ENCODE data around the gene CHD5. TPM values are rescaled to one million over a fixed set of nuclear protein-coding genes. Genes with fewer than 3 reads are reported as not detected.

Gene CHD5
- polyA plus RNA-seq, 1 donor from 2014 or later, result 22.0 TPM

DNA sequence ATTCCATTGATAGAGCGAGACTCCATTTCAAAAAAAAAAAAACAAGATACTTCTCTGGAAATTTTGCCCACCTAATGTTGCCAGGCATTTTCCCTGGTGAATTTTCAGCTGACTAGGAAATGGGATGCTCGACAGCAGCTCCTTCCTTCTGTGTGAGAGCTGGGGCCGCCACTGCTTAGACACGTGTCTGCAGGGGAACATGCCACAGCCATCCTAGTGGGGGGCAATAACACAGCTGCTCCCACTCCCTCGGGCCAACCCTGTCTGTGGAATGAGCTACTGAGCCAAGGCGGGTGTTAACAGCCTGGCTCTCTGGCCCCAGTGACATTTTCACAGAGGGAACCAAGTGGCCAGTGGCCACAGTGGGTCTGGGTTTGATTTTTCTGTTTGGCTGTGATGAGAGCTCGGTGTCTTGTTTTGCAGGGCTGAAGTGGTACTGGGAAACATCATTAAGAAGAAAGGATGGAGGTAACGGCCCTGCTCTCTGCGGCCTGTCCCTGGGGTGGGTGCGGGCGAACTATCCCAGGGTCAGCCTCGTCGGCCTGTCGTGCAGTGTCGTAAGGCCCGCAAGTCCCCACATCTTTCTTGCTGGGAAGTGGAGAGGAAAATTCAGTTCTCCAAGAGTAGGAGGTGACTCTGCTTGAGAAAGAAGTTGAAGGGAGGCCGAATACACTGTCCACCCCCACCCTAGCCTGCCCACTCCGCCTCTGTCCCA, 95.2 kb downstream of the CHD5 start:
- Histone ChIP-seq H3K4me3 (ENCODE audit: low read length) (no peak overlapping the region), H2AFZ (ENCODE audit: low read depth, low read length) (no peak overlapping the region), H3K27me3 (ENCODE audit: insufficient read depth, low read depth, low read length) (no peaks in the 10 kb centered on the region), H3K9ac (ENCODE audit: low read length) (no peak overlapping the region), H4K20me1 (ENCODE audit: insufficient read depth) (no peaks in the 10 kb centered on the region), H3K4me2 (ENCODE audit: low read length) (no peak overlapping the region), H3K79me2 (replicated peaks; ENCODE audit: insufficient read depth, low read length) (no peaks in the 10 kb centered on the region), H3K9me3 (ENCODE audit: low read length) (no peaks in the 10 kb centered on the region), H3F3A (ENCODE audit: insufficient read depth, low read length, poor library complexity, severe bottlenecking) (peaks cover 3% of the 10 kb centered on the region), H3K27ac (ENCODE audit: low read length) (peak overlapping the region; percentile 8), H3K9me2 (ENCODE audit: insufficient read depth, low read length) (no peaks in the 10 kb centered on the region), H3K36me3 (ENCODE audit: insufficient read depth, low read length) (no peaks in the 10 kb centered on the region)
- TF ChIP-seq MXI1 (conservative IDR thresholded peaks at IDR 0.05; ENCODE audit: poor library complexity, severe bottlenecking) (no peak), RAD21 (conservative IDR thresholded peaks at IDR 0.05) (no peak), SMC3 (conservative IDR thresholded peaks at IDR 0.05; ENCODE audit: poor library complexity) (no peak), EP300 (conservative IDR thresholded peaks at IDR 0.05; ENCODE audit: poor library complexity, severe bottlenecking) (no peak), TAF1 (IDR thresholded peaks at IDR 0.05; ENCODE audit: low read depth) (no peak), EZH2 (IDR thresholded peaks at IDR 0.05; ENCODE audit: borderline replicate concordance, insufficient read depth, low read length, poor library complexity, severe bottlenecking) (no peak), POLR2AphosphoS5 (IDR thresholded peaks at IDR 0.05) (no peak)
- TF ChIP-seq, protein P1, sequence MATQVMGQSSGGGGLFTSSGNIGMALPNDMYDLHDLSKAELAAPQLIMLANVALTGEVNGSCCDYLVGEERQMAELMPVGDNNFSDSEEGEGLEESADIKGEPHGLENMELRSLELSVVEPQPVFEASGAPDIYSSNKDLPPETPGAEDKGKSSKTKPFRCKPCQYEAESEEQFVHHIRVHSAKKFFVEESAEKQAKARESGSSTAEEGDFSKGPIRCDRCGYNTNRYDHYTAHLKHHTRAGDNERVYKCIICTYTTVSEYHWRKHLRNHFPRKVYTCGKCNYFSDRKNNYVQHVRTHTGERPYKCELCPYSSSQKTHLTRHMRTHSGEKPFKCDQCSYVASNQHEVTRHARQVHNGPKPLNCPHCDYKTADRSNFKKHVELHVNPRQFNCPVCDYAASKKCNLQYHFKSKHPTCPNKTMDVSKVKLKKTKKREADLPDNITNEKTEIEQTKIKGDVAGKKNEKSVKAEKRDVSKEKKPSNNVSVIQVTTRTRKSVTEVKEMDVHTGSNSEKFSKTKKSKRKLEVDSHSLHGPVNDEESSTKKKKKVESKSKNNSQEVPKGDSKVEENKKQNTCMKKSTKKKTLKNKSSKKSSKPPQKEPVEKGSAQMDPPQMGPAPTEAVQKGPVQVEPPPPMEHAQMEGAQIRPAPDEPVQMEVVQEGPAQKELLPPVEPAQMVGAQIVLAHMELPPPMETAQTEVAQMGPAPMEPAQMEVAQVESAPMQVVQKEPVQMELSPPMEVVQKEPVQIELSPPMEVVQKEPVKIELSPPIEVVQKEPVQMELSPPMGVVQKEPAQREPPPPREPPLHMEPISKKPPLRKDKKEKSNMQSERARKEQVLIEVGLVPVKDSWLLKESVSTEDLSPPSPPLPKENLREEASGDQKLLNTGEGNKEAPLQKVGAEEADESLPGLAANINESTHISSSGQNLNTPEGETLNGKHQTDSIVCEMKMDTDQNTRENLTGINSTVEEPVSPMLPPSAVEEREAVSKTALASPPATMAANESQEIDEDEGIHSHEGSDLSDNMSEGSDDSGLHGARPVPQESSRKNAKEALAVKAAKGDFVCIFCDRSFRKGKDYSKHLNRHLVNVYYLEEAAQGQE (IDR thresholded peaks at IDR 0.05; ENCODE audit: borderline replicate concordance), result no peak
- TF ChIP-seq, protein P2, sequence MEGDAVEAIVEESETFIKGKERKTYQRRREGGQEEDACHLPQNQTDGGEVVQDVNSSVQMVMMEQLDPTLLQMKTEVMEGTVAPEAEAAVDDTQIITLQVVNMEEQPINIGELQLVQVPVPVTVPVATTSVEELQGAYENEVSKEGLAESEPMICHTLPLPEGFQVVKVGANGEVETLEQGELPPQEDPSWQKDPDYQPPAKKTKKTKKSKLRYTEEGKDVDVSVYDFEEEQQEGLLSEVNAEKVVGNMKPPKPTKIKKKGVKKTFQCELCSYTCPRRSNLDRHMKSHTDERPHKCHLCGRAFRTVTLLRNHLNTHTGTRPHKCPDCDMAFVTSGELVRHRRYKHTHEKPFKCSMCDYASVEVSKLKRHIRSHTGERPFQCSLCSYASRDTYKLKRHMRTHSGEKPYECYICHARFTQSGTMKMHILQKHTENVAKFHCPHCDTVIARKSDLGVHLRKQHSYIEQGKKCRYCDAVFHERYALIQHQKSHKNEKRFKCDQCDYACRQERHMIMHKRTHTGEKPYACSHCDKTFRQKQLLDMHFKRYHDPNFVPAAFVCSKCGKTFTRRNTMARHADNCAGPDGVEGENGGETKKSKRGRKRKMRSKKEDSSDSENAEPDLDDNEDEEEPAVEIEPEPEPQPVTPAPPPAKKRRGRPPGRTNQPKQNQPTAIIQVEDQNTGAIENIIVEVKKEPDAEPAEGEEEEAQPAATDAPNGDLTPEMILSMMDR (IDR thresholded peaks at IDR 0.05; ENCODE audit: poor library complexity, severe bottlenecking), result no peak

DNA sequence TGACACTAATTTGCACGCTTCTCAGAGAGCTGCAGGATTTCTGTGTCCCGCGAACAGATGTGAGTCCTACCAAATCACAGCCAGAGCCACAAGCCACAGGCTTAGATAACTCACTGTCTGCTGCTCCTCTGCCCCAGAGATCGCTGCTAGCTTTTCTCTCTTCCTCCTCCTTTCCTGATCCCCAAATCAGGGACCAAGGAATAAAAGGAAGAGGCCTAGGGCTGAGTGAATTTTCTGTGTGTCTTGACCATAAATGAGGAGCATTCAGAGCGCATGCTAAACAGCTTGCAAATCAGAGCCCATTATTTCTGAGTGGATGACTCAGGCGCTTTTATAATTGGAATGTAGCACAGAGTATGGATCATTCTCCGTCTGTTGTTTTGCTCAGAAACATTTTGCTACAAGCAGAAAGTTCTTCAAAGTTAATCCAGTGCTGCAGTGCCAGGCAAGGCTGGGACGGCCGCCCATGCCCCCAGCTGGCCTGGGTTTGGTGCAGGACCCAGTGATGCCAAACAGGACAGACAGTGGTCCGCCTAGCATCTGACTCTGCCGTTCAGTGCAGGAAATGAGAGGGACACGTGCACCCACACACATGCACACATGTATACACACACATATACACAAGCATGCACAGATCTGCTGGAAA, 96.2 kb downstream of the CHD5 start:
- no peaks in the 10 kb centered on the region for H3K36me3 ChIP-seq (ENCODE audit: insufficient read depth, low read length)
- no peaks in the 10 kb centered on the region for H3K27me3 ChIP-seq (ENCODE audit: insufficient read depth, low read depth, low read length)
- TF ChIP-seq RAD21 (conservative IDR thresholded peaks at IDR 0.05) (no peak), SMC3 (conservative IDR thresholded peaks at IDR 0.05; ENCODE audit: poor library complexity) (no peak), EP300 (conservative IDR thresholded peaks at IDR 0.05; ENCODE audit: poor library complexity, severe bottlenecking) (no peak), TAF1 (IDR thresholded peaks at IDR 0.05; ENCODE audit: low read depth) (no peak), MXI1 (conservative IDR thresholded peaks at IDR 0.05; ENCODE audit: poor library complexity, severe bottlenecking) (no peak)
- TF ChIP-seq, protein P2 (IDR thresholded peaks at IDR 0.05; ENCODE audit: poor library complexity, severe bottlenecking), result no peak
- TF ChIP-seq, protein P1 (IDR thresholded peaks at IDR 0.05; ENCODE audit: borderline replicate concordance), result no peak
- no peak overlapping the region for H2AFZ ChIP-seq (ENCODE audit: low read depth, low read length)
- peak overlapping the region; percentile 28 for H3K27ac ChIP-seq (ENCODE audit: low read length)
- peak overlapping the region; percentile 41 for H3K4me2 ChIP-seq (ENCODE audit: low read length)
- peaks cover 3% of the 10 kb centered on the region for H3F3A ChIP-seq (ENCODE audit: insufficient read depth, low read length, poor library complexity, severe bottlenecking)
- no peaks in the 10 kb centered on the region for H3K9me2 ChIP-seq (ENCODE audit: insufficient read depth, low read length)
- H3K9ac ChIP-seq (ENCODE audit: low read length), result peak overlapping the region; percentile 16
- H3K4me3 ChIP-seq (ENCODE audit: low read length), result no peak overlapping the region
- H3K79me2 ChIP-seq (replicated peaks; ENCODE audit: insufficient read depth, low read length), result no peaks in the 10 kb centered on the region
- H4K20me1 ChIP-seq (ENCODE audit: insufficient read depth), result no peaks in the 10 kb centered on the region
- no peaks in the 10 kb centered on the region for H3K9me3 ChIP-seq (ENCODE audit: low read length)

All from neural cell (in vitro differentiated cells).